ENCODE data around the gene NR6A1.

NR6A1 gene

GRCh38 chr9:124500028-124500795, 270.9 kb downstream of the NR6A1 start:
- DNase-seq: no peak

GRCh38 chr9:124499216-124499615, 271.9 kb downstream of the NR6A1 start:
- DNase-seq: no peak

GRCh38 chr9:124498499-124499146, 272.5 kb downstream of the NR6A1 start:
- DNase-seq: no peak

- DNase-seq: no peak
Observed at GRCh38 chr9:124498040-124498439, 273.1 kb downstream of the NR6A1 start.

- DNase-seq: no peak
Observed at GRCh38 chr9:124497441-124497840, 273.7 kb downstream of the NR6A1 start.

GRCh38 chr9:124496463-124496862, 274.6 kb downstream of the NR6A1 start:
- no peak for DNase-seq

- no peak for DNase-seq
Observed at GRCh38 chr9:124496075-124496449, 275.0 kb downstream of the NR6A1 start.

- no peak for DNase-seq
Observed at GRCh38 chr9:124495126-124496074, 275.7 kb downstream of the NR6A1 start.

GRCh38 chr9:124493794-124494479, 277.2 kb downstream of the NR6A1 start:
- no peak for DNase-seq

GRCh38 chr9:124493218-124493617, 277.9 kb downstream of the NR6A1 start:
- DNase-seq: no peak

GRCh38 chr9:124492818-124493217, 278.3 kb downstream of the NR6A1 start:
- no peak for DNase-seq

GRCh38 chr9:124491049-124491975, 279.8 kb downstream of the NR6A1 start:
- no peak for DNase-seq

GRCh38 chr9:124490004-124490403, 281.1 kb downstream of the NR6A1 start:
- no peak for DNase-seq

GRCh38 chr9:124489222-124489621, 281.9 kb downstream of the NR6A1 start:
- DNase-seq: no peak

GRCh38 chr9:124488641-124489210, 282.4 kb downstream of the NR6A1 start:
- no peak for DNase-seq

GRCh38 chr9:124487260-124488182, 283.6 kb downstream of the NR6A1 start:
- no peak for DNase-seq

- DNase-seq: no peak
Observed at GRCh38 chr9:124486778-124487259, 284.3 kb downstream of the NR6A1 start.

GRCh38 chr9:124485936-124486335, 285.2 kb downstream of the NR6A1 start:
- DNase-seq: no peak

GRCh38 chr9:124485201-124485600, 285.9 kb downstream of the NR6A1 start:
- no peak for DNase-seq

GRCh38 chr9:124483481-124483880, 287.6 kb downstream of the NR6A1 start:
- no peak for DNase-seq

Data from cerebellar nuclear complex (tissue), 1 donor.